ENCODE data around the gene MRPS18C. TPM values are rescaled to one million over a fixed set of nuclear protein-coding genes. Genes with fewer than 3 reads are reported as not detected.

Gene MRPS18C
- total RNA-seq, 1 experiment from 2014 or later, result 60.3 TPM

GRCh38 chr4:83418211-83418610, 37.6 kb upstream of the MRPS18C start (continued):
- TF ChIP-seq, protein P1, sequence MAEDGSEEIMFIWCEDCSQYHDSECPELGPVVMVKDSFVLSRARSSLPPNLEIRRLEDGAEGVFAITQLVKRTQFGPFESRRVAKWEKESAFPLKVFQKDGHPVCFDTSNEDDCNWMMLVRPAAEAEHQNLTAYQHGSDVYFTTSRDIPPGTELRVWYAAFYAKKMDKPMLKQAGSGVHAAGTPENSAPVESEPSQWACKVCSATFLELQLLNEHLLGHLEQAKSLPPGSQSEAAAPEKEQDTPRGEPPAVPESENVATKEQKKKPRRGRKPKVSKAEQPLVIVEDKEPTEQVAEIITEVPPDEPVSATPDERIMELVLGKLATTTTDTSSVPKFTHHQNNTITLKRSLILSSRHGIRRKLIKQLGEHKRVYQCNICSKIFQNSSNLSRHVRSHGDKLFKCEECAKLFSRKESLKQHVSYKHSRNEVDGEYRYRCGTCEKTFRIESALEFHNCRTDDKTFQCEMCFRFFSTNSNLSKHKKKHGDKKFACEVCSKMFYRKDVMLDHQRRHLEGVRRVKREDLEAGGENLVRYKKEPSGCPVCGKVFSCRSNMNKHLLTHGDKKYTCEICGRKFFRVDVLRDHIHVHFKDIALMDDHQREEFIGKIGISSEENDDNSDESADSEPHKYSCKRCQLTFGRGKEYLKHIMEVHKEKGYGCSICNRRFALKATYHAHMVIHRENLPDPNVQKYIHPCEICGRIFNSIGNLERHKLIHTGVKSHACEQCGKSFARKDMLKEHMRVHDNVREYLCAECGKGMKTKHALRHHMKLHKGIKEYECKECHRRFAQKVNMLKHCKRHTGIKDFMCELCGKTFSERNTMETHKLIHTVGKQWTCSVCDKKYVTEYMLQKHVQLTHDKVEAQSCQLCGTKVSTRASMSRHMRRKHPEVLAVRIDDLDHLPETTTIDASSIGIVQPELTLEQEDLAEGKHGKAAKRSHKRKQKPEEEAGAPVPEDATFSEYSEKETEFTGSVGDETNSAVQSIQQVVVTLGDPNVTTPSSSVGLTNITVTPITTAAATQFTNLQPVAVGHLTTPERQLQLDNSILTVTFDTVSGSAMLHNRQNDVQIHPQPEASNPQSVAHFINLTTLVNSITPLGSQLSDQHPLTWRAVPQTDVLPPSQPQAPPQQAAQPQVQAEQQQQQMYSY (CRISPR knock-in tag; IDR thresholded peaks at IDR 0.05), result no peak
- TF ChIP-seq ZNF532 (CRISPR knock-in tag; IDR thresholded peaks at IDR 0.05; ENCODE audit: borderline replicate concordance), result no peak

- H3K9me3 Mint-ChIP-seq, result no peaks in the 10 kb centered on the region
- peaks cover 2% of the 10 kb centered on the region; the same call in 1 of the 2 replicates for H3K36me3 Mint-ChIP-seq
- H3K27me3 Mint-ChIP-seq (ENCODE audit: low read depth), result no peaks in the 10 kb centered on the region
- POLR2A ChIA-PET, result no interaction called here
- H3K4me3 Mint-ChIP-seq, result no peak overlapping the region
- CTCF ChIA-PET, result no interaction called here
- no peak overlapping the region for H3K27ac Mint-ChIP-seq
- no peak for ATAC-seq
- TF ChIP-seq, protein P2, sequence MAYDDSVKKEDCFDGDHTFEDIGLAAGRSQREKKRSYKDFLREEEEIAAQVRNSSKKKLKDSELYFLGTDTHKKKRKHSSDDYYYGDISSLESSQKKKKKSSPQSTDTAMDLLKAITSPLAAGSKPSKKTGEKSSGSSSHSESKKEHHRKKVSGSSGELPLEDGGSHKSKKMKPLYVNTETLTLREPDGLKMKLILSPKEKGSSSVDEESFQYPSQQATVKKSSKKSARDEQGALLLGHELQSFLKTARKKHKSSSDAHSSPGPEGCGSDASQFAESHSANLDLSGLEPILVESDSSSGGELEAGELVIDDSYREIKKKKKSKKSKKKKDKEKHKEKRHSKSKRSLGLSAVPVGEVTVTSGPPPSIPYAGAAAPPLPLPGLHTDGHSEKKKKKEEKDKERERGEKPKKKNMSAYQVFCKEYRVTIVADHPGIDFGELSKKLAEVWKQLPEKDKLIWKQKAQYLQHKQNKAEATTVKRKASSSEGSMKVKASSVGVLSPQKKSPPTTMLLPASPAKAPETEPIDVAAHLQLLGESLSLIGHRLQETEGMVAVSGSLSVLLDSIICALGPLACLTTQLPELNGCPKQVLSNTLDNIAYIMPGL (CRISPR knock-in tag; IDR thresholded peaks at IDR 0.05), result no peak
- no peak for TF ChIP-seq FOXK1 (CRISPR knock-in tag; IDR thresholded peaks at IDR 0.05)
- TF ChIP-seq SMAD4 (CRISPR knock-in tag; IDR thresholded peaks at IDR 0.05), result no peak
- no peak for DNase-seq (ENCODE audit: low spot score)
- H3K4me1 Mint-ChIP-seq, result no peaks in the 10 kb centered on the region
Measured at GRCh38 chr4:83431200-83431599, 24.7 kb upstream of the MRPS18C start.

DNA sequence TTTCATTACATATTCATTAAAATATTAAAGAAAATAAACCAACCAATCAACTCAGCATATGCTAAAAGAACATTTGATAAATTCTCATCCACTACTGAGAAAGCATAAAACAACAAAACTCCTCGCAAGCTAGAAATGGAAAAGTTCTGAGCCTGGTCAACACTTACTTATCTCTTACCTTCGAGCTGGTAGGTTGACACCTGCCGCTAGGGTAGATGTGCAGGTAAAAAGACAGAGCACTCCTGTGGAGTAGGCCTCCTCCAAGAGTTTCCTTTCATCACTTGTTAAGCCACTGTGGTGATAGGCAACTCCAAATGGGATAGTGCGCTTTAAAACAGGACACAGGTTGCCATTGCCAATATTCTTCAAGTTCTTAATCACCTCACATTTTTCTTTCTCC, 19.2 kb upstream of the MRPS18C start:
- ATAC-seq, result 0 out of 2 replicates have a peak, but pooled peaks have one; percentile 30
- Mint-ChIP-seq H3K4me1 (no peaks in the 10 kb centered on the region), H3K4me3 (no peak overlapping the region), H3K27me3 (ENCODE audit: low read depth) (no peaks in the 10 kb centered on the region), H3K36me3 (peaks cover 4% of the 10 kb centered on the region), H3K27ac (no peak overlapping the region), H3K9me3 (no peaks in the 10 kb centered on the region)
- POLR2A ChIA-PET, result interaction anchor here (0.6 kb wide), 1 partner anchor 62 kb away, joined by 6 read pairs; no protein-coding TSS in a partner anchor
- DNase-seq (ENCODE audit: low spot score), result no peak
- TF ChIP-seq MAX (CRISPR knock-in tag; IDR thresholded peaks at IDR 0.05) (no peak), EMX1 (CRISPR knock-in tag; IDR thresholded peaks at IDR 0.05) (no peak), RELA (CRISPR knock-in tag; IDR thresholded peaks at IDR 0.05; ENCODE audit: borderline replicate concordance) (no peak), NFE2L1 (CRISPR knock-in tag; IDR thresholded peaks at IDR 0.05) (no peak), TEAD1 (CRISPR knock-in tag; IDR thresholded peaks at IDR 0.05) (no peak), FOXJ3 (CRISPR knock-in tag; IDR thresholded peaks at IDR 0.05; ENCODE audit: borderline replicate concordance) (no peak), SMAD3 (CRISPR knock-in tag; IDR thresholded peaks at IDR 0.05; ENCODE audit: borderline replicate concordance) (no peak), RORB (CRISPR knock-in tag; IDR thresholded peaks at IDR 0.05) (no peak), ZNF423 (CRISPR knock-in tag; IDR thresholded peaks at IDR 0.05) (no peak)
- TF ChIP-seq, protein P2 (CRISPR knock-in tag; IDR thresholded peaks at IDR 0.05), result no peak
- TF ChIP-seq, protein P3, sequence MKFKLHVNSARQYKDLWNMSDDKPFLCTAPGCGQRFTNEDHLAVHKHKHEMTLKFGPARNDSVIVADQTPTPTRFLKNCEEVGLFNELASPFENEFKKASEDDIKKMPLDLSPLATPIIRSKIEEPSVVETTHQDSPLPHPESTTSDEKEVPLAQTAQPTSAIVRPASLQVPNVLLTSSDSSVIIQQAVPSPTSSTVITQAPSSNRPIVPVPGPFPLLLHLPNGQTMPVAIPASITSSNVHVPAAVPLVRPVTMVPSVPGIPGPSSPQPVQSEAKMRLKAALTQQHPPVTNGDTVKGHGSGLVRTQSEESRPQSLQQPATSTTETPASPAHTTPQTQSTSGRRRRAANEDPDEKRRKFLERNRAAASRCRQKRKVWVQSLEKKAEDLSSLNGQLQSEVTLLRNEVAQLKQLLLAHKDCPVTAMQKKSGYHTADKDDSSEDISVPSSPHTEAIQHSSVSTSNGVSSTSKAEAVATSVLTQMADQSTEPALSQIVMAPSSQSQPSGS (CRISPR knock-in tag; IDR thresholded peaks at IDR 0.05; ENCODE audit: borderline replicate concordance, low read depth), result no peak
- TF ChIP-seq, protein P4, sequence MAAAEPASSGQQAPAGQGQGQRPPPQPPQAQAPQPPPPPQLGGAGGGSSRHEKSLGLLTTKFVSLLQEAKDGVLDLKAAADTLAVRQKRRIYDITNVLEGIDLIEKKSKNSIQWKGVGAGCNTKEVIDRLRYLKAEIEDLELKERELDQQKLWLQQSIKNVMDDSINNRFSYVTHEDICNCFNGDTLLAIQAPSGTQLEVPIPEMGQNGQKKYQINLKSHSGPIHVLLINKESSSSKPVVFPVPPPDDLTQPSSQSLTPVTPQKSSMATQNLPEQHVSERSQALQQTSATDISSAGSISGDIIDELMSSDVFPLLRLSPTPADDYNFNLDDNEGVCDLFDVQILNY (CRISPR knock-in tag; IDR thresholded peaks at IDR 0.05), result no peak
- CTCF ChIA-PET, result no interaction called here
